Smooth muscle cell (in vitro differentiated cells): ENCODE results near the gene NSMF. TPM values are rescaled to one million over a fixed set of nuclear protein-coding genes. Genes with fewer than 3 reads are reported as not detected.

Experiments
- DNase-seq: peaks from one replicate; lab custom pipeline; 2025; ENCODE audit not compliant: unreplicated experiment; lab: John Stamatoyannopoulos, UW
- H2AFZ ChIP-seq: fragments of 200-600 bp; sonication (generic); 2 replicates; pipeline ENCODE4 v1.6.0; 2016; ENCODE audit warnings: antibody characterized with exemption, low read depth, mild to moderate bottlenecking
- H3F3A ChIP-seq: fragments of 200-600 bp; sonication (generic); 2 replicates; pipeline ENCODE4 v1.6.0; 2017; ENCODE audit warnings: antibody characterized with exemption, low read depth
- H3K27ac ChIP-seq: fragments of 200-600 bp; sonication (generic); 2 replicates; pipeline ENCODE4 v1.5.1; 2016; ENCODE audit warnings: low read depth, mild to moderate bottlenecking
- H3K27me3 ChIP-seq: fragments of 200-600 bp; sonication (generic); 2 replicates; pipeline ENCODE4 v1.6.1; 2016; ENCODE audit warnings: low read depth, mild to moderate bottlenecking
- H3K36me3 ChIP-seq: fragments of 200-600 bp; sonication (generic); 2 replicates; pipeline ENCODE4 v1.5.1; 2016; ENCODE audit warnings: low read depth
- H3K4me1 ChIP-seq: fragments of 200-600 bp; sonication (generic); 2 replicates; pipeline ENCODE4 v1.5.1; 2016; ENCODE audit warnings: low read depth
- H3K4me2 ChIP-seq: fragments of 200-600 bp; sonication (generic); 2 replicates; pipeline ENCODE4 v1.6.0; 2016; ENCODE audit warnings: mild to moderate bottlenecking
- H3K4me3 ChIP-seq: fragments of 200-600 bp; sonication (generic); 2 replicates; pipeline ENCODE4 v1.5.1; 2016; ENCODE audit warnings: mild to moderate bottlenecking
- H3K79me2 ChIP-seq: fragments of 200-600 bp; sonication (generic); 2 replicates; pipeline ENCODE4 v1.6.0; 2016; ENCODE audit warnings: low read depth, mild to moderate bottlenecking
- H3K9ac ChIP-seq: fragments of 200-600 bp; sonication (generic); 2 replicates; pipeline ENCODE4 v1.6.0; 2016; ENCODE audit warnings: low read depth
- H3K9me3 ChIP-seq: fragments of 200-600 bp; sonication (generic); replicated peaks from 2 replicates; pipeline ENCODE4 v1.5.1; 2016; ENCODE audit warnings: low read depth
- H4K20me1 ChIP-seq: fragments of 200-600 bp; sonication (generic); 2 replicates; pipeline ENCODE4 v1.6.0; 2016; ENCODE audit warnings: low read depth
- WGBS: methylation state at CpG from one replicate; pipeline ENCODE4 v1.1.7; 2016; ENCODE audit warnings: low lambda C conversion rate; 5-methylcytosine and 5-hydroxymethylcytosine counted together
- polyA plus RNA-seq: library from polyadenylated mRNA; unstranded; fragments of >200 nt; fragmentation: Nextera tagmentation; extraction: Ambion mirVana; gene quantifications from 2 replicates; pipeline ENCODE4 v1.2.1, GENCODE V29; 2016
- total RNA-seq: library from RNA; depleted of rRNA; stranded (reverse); fragments of >200 nt; gene quantifications from 2 replicates; pipeline ENCODE4 v1.2.3, GENCODE V29; 2014
- TF ChIP-seq, protein P1 (sequence below): fragments of 200-600 bp; sonication (generic); IDR thresholded peaks from 2 replicates; pipeline ENCODE4 v1.5.1; 2017; ENCODE audit warnings: borderline replicate concordance, mild to moderate bottlenecking, antibody characterized with exemption; ENCODE audit not compliant: insufficient read depth, poor library complexity, severe bottlenecking

NSMF gene
- total and polyA plus RNA-seq, 2 experiments from 2014 or later, result 30.9 to 55.9 TPM

- H3K4me2 ChIP-seq, result no peak overlapping the region
- whole genome bisulfite sequencing, result 95% methylated on average over 34 of the region's 40 CpGs
- TF ChIP-seq, protein P1, sequence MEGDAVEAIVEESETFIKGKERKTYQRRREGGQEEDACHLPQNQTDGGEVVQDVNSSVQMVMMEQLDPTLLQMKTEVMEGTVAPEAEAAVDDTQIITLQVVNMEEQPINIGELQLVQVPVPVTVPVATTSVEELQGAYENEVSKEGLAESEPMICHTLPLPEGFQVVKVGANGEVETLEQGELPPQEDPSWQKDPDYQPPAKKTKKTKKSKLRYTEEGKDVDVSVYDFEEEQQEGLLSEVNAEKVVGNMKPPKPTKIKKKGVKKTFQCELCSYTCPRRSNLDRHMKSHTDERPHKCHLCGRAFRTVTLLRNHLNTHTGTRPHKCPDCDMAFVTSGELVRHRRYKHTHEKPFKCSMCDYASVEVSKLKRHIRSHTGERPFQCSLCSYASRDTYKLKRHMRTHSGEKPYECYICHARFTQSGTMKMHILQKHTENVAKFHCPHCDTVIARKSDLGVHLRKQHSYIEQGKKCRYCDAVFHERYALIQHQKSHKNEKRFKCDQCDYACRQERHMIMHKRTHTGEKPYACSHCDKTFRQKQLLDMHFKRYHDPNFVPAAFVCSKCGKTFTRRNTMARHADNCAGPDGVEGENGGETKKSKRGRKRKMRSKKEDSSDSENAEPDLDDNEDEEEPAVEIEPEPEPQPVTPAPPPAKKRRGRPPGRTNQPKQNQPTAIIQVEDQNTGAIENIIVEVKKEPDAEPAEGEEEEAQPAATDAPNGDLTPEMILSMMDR, result no peak
Observed at GRCh38 chr9:137437691-137438590, 21.2 kb downstream of the NSMF start.

GRCh38 chr9:137436761-137437600 lies 22.2 kb downstream of the NSMF start:
- no peak overlapping the region for H3K9ac ChIP-seq
- no peak for DNase-seq

More at GRCh38 chr9:137437691-137438590, 21.2 kb downstream of the NSMF start:
- Histone ChIP-seq H3K36me3 (no peaks in the 10 kb centered on the region), H3K79me2 (no peaks in the 10 kb centered on the region), H3F3A (no peaks in the 10 kb centered on the region), H4K20me1 (no peaks in the 10 kb centered on the region), H3K9me3 (no peaks in the 10 kb centered on the region), H3K9ac (no peak overlapping the region), H3K4me1 (no peaks in the 10 kb centered on the region), H3K27me3 (no peaks in the 10 kb centered on the region), H2AFZ (no peak overlapping the region), H3K27ac (no peak overlapping the region), H3K4me3 (no peak overlapping the region)
- no peak for DNase-seq

DNA sequence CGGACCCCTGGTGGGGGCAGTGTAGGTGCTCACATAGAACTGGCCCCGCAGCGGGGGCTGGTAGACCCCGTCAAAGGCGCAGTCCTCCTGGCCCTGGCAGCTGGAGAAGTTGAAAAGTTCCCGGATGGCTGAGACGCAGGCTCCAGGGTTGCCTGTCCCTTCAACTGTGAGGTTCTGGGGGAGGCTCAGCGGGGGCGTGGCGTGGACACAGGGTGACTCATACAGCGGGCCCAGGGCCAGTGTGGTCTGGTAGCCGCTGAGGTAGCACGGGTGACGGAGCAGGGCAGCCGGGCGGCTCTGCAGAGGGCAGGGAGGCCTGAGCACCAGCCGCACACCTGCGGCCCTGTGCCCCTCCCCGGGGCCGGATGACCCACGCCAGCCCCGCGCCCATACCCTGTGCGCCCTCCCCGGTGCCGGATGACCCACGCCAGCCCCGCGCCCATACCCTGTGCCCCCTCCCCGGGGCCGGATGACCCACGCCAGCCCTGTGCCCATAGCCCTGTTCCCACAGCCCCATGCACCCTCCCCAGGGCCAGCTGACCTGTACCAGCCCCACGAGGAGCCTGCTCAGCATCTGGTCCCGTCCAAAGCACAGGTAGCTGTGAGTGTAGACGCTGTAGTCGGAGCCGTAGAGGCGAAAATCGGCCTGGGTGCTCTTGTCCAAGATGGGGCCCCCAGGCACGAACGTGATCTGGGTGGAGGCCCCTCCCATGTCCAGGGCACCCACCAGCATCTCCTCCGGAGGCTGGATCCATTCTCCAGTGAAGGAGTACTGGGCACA lies 23.0 kb downstream of the NSMF start:
- Histone ChIP-seq H3K27ac (no peak overlapping the region), H3K9me3 (no peaks in the 10 kb centered on the region), H3K27me3 (no peaks in the 10 kb centered on the region), H2AFZ (no peak overlapping the region), H3K4me2 (no peak overlapping the region), H4K20me1 (no peaks in the 10 kb centered on the region), H3F3A (no peaks in the 10 kb centered on the region), H3K4me3 (no peak overlapping the region), H3K79me2 (no peaks in the 10 kb centered on the region), H3K4me1 (no peaks in the 10 kb centered on the region), H3K36me3 (no peaks in the 10 kb centered on the region), H3K9ac (no peak overlapping the region)
- WGBS, result 90% methylated on average over 37 of the region's 42 CpGs
- TF ChIP-seq, protein P1, result no peak
- DNase-seq, result no peak

More at GRCh38 chr9:137436761-137437600, 22.2 kb downstream of the NSMF start:
- Histone ChIP-seq H2AFZ (no peak overlapping the region), H3K4me1 (no peaks in the 10 kb centered on the region), H3K9me3 (no peaks in the 10 kb centered on the region), H3K27ac (no peak overlapping the region), H3K79me2 (no peaks in the 10 kb centered on the region), H4K20me1 (no peaks in the 10 kb centered on the region), H3K4me3 (no peak overlapping the region), H3K27me3 (no peaks in the 10 kb centered on the region), H3K36me3 (no peaks in the 10 kb centered on the region), H3F3A (no peaks in the 10 kb centered on the region), H3K4me2 (no peak overlapping the region)
- TF ChIP-seq, protein P1, result no peak
- 93% methylated on average over 22 of the region's 24 CpGs for WGBS
